Measurements from ENCODE around the gene TAF1A.

The TAF1A gene

GRCh38 chr1:222529916-222530315 is 59.8 kb downstream of the TAF1A start:
- DNase-seq, result no peak

DNA sequence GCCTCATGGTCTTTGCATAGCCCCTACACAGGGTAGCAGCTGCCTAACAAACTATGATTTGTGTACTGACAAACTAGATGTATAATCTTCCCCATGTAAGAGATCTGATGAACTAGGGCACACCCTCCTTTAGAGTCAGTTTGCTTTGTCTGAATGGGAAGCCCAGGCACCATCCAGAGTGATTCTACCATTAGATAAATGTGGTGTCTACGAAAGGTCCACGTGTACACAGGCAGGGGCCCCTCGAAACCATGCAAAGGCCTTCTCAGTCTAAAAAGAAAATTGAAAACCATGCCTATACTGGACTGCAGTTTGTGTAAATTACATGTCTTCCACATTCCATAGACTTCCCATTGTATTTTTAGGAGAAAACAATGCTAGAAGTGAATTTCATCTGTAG is 60.6 kb downstream of the TAF1A start:
- DNase-seq, result no peak

DNA sequence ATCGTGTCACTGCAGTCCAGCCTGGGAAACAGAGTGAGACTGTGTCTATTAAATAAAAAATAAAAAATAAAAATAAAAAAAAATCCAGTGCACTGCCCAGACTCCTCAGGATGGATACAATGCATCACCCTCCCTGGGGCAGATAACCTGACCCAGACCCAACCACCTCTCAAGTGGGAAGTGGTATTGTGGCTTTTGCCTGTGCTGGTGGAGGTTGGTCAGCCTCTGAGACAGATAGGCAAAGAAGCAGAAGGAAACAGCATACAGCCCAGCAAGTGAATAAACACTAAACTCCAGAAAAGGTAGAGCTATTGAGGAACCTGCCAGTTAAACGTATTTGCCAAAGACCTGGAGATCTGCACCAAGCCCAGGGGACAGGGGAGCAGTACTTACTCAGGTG is 63.8 kb downstream of the TAF1A start:
- DNase-seq, result peak in 1 of 5 experiments; percentile 4

GRCh38 chr1:222523852-222524251 is 65.9 kb downstream of the TAF1A start:
- no peak for DNase-seq

GRCh38 chr1:222522105-222522915 is 67.4 kb downstream of the TAF1A start:
- no peak for DNase-seq

GRCh38 chr1:222521299-222522104 is 68.2 kb downstream of the TAF1A start:
- DNase-seq, result no peak

Measured in T-helper 2 cell (primary cell).